Dermis blood vessel endothelial cell (primary cell): ENCODE data around the gene PDHA1. TPM values are rescaled to one million over a fixed set of nuclear protein-coding genes. Genes with fewer than 3 reads are reported as not detected.
A peak's percentile ranks its signal among the peaks of the same experiment; 100 is the strongest.

Source experiments
- DNase-seq: peaks from one replicate; pipeline ENCODE4 v3.0.0; 2010
- total RNA-seq: library from RNA; depleted of rRNA; stranded (reverse); fragments of >200 nt; gene quantifications from 2 replicates; pipeline ENCODE4 v1.2.3, GENCODE V29; 2014

The PDHA1 gene
- total RNA-seq = 61.3 and 126 TPM in 2 replicates

GRCh38 chrX:19343535-19344408 lies at the start of gene PDHA1:
TSS of gene PDHA1 (plus strand) at chrX:19343927. CDS start at chrX:19344038, 111 bp downstream.
- DNase-seq = peak; percentile 91

GRCh38 chrX:19303256-19303880 lies 40.4 kb upstream of the PDHA1 start:
- peak; percentile 1 for DNase-seq

- DNase-seq = no peak
Measured at GRCh38 chrX:19326567-19326966, 17.2 kb upstream of the PDHA1 start.

- no peak for DNase-seq
Measured at GRCh38 chrX:19331831-19332230, 11.9 kb upstream of the PDHA1 start.

GRCh38 chrX:19332983-19333382 lies 10.7 kb upstream of the PDHA1 start:
- DNase-seq = peak; percentile 35

GRCh38 chrX:19334945-19335626 lies 8.6 kb upstream of the PDHA1 start:
- DNase-seq = peak; percentile 37

GRCh38 chrX:19342331-19342906 lies 1.3 kb upstream of the PDHA1 start:
- no peak for DNase-seq

- DNase-seq = no peak
Measured at GRCh38 chrX:19343085-19343534, 617 bp upstream of the PDHA1 start.

- DNase-seq = peak; percentile 10
Measured at GRCh38 chrX:19344661-19345060, 934 bp downstream of the PDHA1 start.

GRCh38 chrX:19347916-19348315 lies 4.2 kb downstream of the PDHA1 start:
- no peak for DNase-seq

- no peak for DNase-seq
Measured at GRCh38 chrX:19349264-19349663, 5.5 kb downstream of the PDHA1 start.

GRCh38 chrX:19350941-19351384 lies 7.2 kb downstream of the PDHA1 start:
- DNase-seq = peak; percentile 34

GRCh38 chrX:19354625-19355024 lies 10.9 kb downstream of the PDHA1 start:
- DNase-seq = no peak

- no peak for DNase-seq
Measured at GRCh38 chrX:19358521-19358920, 14.8 kb downstream of the PDHA1 start.

GRCh38 chrX:19360903-19361302 lies 17.2 kb downstream of the PDHA1 start:
- no peak for DNase-seq

GRCh38 chrX:19361701-19362100 lies 18.0 kb downstream of the PDHA1 start:
- no peak for DNase-seq

GRCh38 chrX:19368576-19368975 lies 24.8 kb downstream of the PDHA1 start:
- DNase-seq = no peak

GRCh38 chrX:19370061-19370460 lies 26.3 kb downstream of the PDHA1 start:
- no peak for DNase-seq

- DNase-seq = peak; percentile 75
Measured at GRCh38 chrX:19372170-19372546, 28.4 kb downstream of the PDHA1 start.

- no peak for DNase-seq
Measured at GRCh38 chrX:19372547-19373331, 29.0 kb downstream of the PDHA1 start.

- no peak for DNase-seq
Measured at GRCh38 chrX:19373351-19373891, 29.7 kb downstream of the PDHA1 start.

GRCh38 chrX:19375546-19375945 lies 31.8 kb downstream of the PDHA1 start:
- no peak for DNase-seq
